IMR-90 (cell line): ENCODE data around the gene TSPO.

Experiments
- CTCF ChIP-seq: conservative IDR thresholded peaks from 2 replicates; pipeline ENCODE4 v1.5.1; 2012; ENCODE audit warnings: mild to moderate bottlenecking, low read depth, low read length, improper control_type of control experiment
- FOS ChIP-seq: fragments of 150-350 bp; IDR thresholded peaks from 2 replicates; pipeline ENCODE4 v1.6.1; 2016; ENCODE audit warnings: low read depth, low read length
- POLR2A ChIP-seq: IDR thresholded peaks from 2 replicates; pipeline ENCODE4 v1.6.1; 2012; ENCODE audit warnings: mild to moderate bottlenecking, low read depth, low read length
- RCOR1 ChIP-seq: IDR thresholded peaks from 2 replicates; pipeline ENCODE4 v1.6.1; 2012; ENCODE audit warnings: mild to moderate bottlenecking, low read length, improper control_type of control experiment; ENCODE audit not compliant: insufficient replicate concordance

DNA sequence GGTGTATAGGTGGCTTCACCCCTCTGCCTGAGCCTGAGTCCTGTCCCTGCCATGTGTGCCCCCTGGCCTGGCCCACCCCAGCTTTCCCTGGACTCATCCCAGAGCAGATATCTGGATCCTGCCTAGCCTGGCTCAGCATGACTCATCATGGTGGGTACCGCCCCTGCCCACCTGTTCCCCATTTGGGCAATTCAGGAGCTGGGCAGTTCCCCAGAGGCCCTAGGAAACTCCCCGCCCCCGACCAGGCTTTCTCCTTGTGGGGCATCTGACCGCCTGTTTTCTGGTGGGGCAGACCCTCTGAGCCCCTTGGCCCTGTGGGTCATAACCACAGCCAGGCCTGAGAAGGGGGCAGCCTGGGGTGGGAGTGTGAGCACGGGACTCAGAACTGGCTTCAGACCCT lies 4.4 kb downstream of the TSPO start:
- TF ChIP-seq FOS (no peak), CTCF (no peak), POLR2A (no peak), RCOR1 (no peak)
